ENCODE data around the gene DNAH14. TPM values are rescaled to one million over a fixed set of nuclear protein-coding genes. Genes with fewer than 3 reads are reported as not detected.

The DNAH14 gene
- total and polyA plus RNA-seq, 2 of the 8 experiments (the other 6 are each of a cell fraction or from before 2014, with no cell fraction given), result 8.4 to 40.7 TPM

GRCh38 chr1:224938652-224939051 is 9.2 kb downstream of the DNAH14 start:
- no peaks in the 10 kb centered on the region for H3K27me3 ChIP-seq (replicated peaks in 1 of 4; ENCODE audit: control insufficient read depth in 3 of 4, extremely low read depth in 1 of 4, insufficient read depth in 3 of 4, low read length in 3 of 4)
- peaks cover 3 to 11% of the 10 kb centered on the region in 2 experiments; a peak in 2 of 4 replicates for H3K9me3 ChIP-seq (ENCODE audit: insufficient read depth in 2 of 2, low read depth in 1 of 2, low read length in 1 of 2)
- no peak overlapping the region for H4K91ac ChIP-seq (replicated peaks; ENCODE audit: insufficient read length, low read length)
- no peak overlapping the region for H4K5ac ChIP-seq (ENCODE audit: insufficient read length, low read depth, low read length)
- no peak overlapping the region for H3K4ac ChIP-seq (replicated peaks; ENCODE audit: insufficient read length, low read depth, low read length)
- H2BK120ac ChIP-seq (replicated peaks; ENCODE audit: low read depth, low read length), result no peak overlapping the region
- H2BK15ac ChIP-seq (ENCODE audit: low read length), result no peak overlapping the region
- no peak overlapping the region for H3K4me3 ChIP-seq (ENCODE audit: extremely low read depth in 1 of 4, insufficient read depth in 2 of 4, low read depth in 3 of 4, low read length in 4 of 4)
- no peak overlapping the region for H2BK20ac ChIP-seq (ENCODE audit: low read length)
- H2AK5ac ChIP-seq (ENCODE audit: low read depth, low read length), result no peak overlapping the region
- no peaks in the 10 kb centered on the region; the same call in 1 of the 2 replicates for H3K79me1 ChIP-seq (ENCODE audit: low read depth, low read length)
- no peak overlapping the region for H3K18ac ChIP-seq (ENCODE audit: extremely low read depth, low read length)
- no peak overlapping the region for H3K56ac ChIP-seq (replicated peaks; ENCODE audit: insufficient read length, low read depth, low read length)
- H3K9ac ChIP-seq (replicated peaks in 1 of 4; ENCODE audit: extremely low read depth in 1 of 4, low read depth in 3 of 4, low read length in 3 of 4), result no peak overlapping the region
- no peaks in the 10 kb centered on the region for H3K23me2 ChIP-seq (ENCODE audit: low read depth, low read length)
- no peak overlapping the region for H3K27ac ChIP-seq (ENCODE audit: low read depth, low read length)
- H3K4me2 ChIP-seq (ENCODE audit: insufficient read depth in 1 of 2, low read depth in 2 of 2, low read length in 2 of 2), result no peak overlapping the region
- no peak overlapping the region for H3K14ac ChIP-seq (ENCODE audit: insufficient read length)
- no peak overlapping the region for H4K8ac ChIP-seq (ENCODE audit: extremely low read depth, insufficient read depth, low read length)
- H2AFZ ChIP-seq (ENCODE audit: low read length), result no peak overlapping the region
- no peak overlapping the region for H2BK5ac ChIP-seq (ENCODE audit: low read depth, low read length)
- WGBS, 2 experiments (ENCODE audit: extremely low coverage in 1 of 2, insufficient coverage in 1 of 2, insufficient read length in 1 of 2, insufficient replicate concordance in 2 of 2, low coverage in 1 of 2, low lambda C conversion rate in 2 of 2, missing lambda C conversion rate in 1 of 2), result 92% methylated on average over 4 of the region's 4 CpGs; no CpG with 5 or more reads in 1 of the 2 experiments
- FAIRE-seq (no peak), DNase-seq (ENCODE audit: low read depth in 1 of 2, low spot score in 2 of 2) (no peak)
- H3K4me1 ChIP-seq (replicated peaks in 1 of 4; ENCODE audit: control insufficient read depth in 3 of 4, insufficient read depth in 4 of 4, low read length in 3 of 4), result no peaks in the 10 kb centered on the region
- POLR2A ChIA-PET (ENCODE audit: partially characterized antibody), result interaction anchor here (1.0 kb wide), 1 partner anchor 8 kb away, joined by 3 read pairs; no protein-coding TSS in a partner anchor
- no peaks in the 10 kb centered on the region for H4K20me1 ChIP-seq (replicated peaks in 1 of 2; ENCODE audit: control insufficient read depth in 1 of 2, insufficient read depth in 2 of 2, low read length in 2 of 2)
- H3K36me3 ChIP-seq (ENCODE audit: control insufficient read depth in 2 of 4, insufficient read depth in 4 of 4, low read length in 3 of 4), result no peaks in the 10 kb centered on the region; a peak in 1 of 8 replicates
- H3K23ac ChIP-seq (ENCODE audit: insufficient read length), result no peak overlapping the region
- CTCF ChIA-PET (ENCODE audit: partially characterized antibody), result no interaction called here
- H2BK12ac ChIP-seq (ENCODE audit: low read depth, low read length), result no peak overlapping the region
- H3K79me2 ChIP-seq (ENCODE audit: control insufficient read depth in 1 of 2, insufficient read depth in 2 of 2, low read length in 2 of 2), result peaks cover 0 to 13% of the 10 kb centered on the region in 2 experiments; a peak in 2 of 4 replicates
- TF ChIP-seq PHF8 (conservative IDR thresholded peaks at IDR 0.05; ENCODE audit: low read depth, low read length) (no peak), ASH2L (IDR thresholded peaks at IDR 0.05; ENCODE audit: low read length) (no peak), ATF2 (IDR thresholded peaks at IDR 0.05; ENCODE audit: low read length) (no peak), CBX8 (IDR thresholded peaks at IDR 0.05; ENCODE audit: borderline replicate concordance, low read depth, low read length) (no peak), CHD2 (IDR thresholded peaks at IDR 0.05; ENCODE audit: low read length) (no peak), RXRA (IDR thresholded peaks at IDR 0.05; ENCODE audit: insufficient read depth, low read depth, low read length) (no peak), HDAC2 (IDR thresholded peaks at IDR 0.05; ENCODE audit: borderline replicate concordance in 1 of 2, low read depth in 2 of 2, low read length in 2 of 2) (no peak), SP2 (IDR thresholded peaks at IDR 0.05; ENCODE audit: low read length) (no peak), SP4 (IDR thresholded peaks at IDR 0.05; ENCODE audit: low read length) (no peak), GABPA (IDR thresholded peaks at IDR 0.05; ENCODE audit: borderline replicate concordance, insufficient read depth, low read length) (no peak), CREB1 (IDR thresholded peaks at IDR 0.05) (no peak), TAF1 (IDR thresholded peaks at IDR 0.05; ENCODE audit: low read depth, low read length) (no peak), KDM5A (IDR thresholded peaks at IDR 0.05; ENCODE audit: low read length) (no peak), RFX5 (IDR thresholded peaks at IDR 0.05; ENCODE audit: borderline replicate concordance, low read depth, low read length) (no peak)

All from H1 (cell line).